Lower leg skin (tissue), 3 donors: Measurements from ENCODE around the gene MBD3L2.

Source experiments
- POLR2A ChIP-seq, 2 donors: fragments of 450-650 bp; IDR thresholded peaks; one replicate each; pipeline ENCODE4 v1.6.1; 2016 to 2017; ENCODE audit warnings: antibody characterized with exemption in 2 of 2, mild to moderate bottlenecking in 1 of 2, moderate library complexity in 1 of 2
- TF ChIP-seq, protein P1 (sequence below), 3 donors: fragments of 450-650 bp; IDR thresholded peaks; one replicate each; pipeline ENCODE4 v1.5.1; 2016; ENCODE audit warnings: antibody characterized with exemption in 3 of 3, mild to moderate bottlenecking in 3 of 3, moderate library complexity in 2 of 3

DNA sequence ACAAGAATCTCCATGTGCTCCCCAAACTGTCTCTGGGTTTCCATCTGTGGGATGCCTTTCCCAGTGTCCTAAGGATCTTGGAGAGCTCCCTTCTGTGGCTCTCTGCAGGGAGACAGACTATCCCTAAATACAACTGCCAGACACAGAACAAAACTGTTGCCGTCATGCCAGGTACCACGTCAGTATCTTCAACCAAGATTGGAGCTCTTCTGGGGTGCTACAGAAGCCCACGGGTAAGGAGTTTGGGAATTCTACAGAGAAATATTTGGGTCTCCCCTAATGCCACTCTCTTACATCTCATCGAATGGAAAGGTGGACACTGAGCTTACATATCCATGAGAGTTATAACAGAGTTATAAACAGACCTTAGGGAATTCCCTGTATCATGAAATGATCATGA lies 14.2 kb downstream of the MBD3L2 start:
- TF ChIP-seq POLR2A (IDR thresholded peaks at IDR 0.05), result no peak
- TF ChIP-seq, protein P1, sequence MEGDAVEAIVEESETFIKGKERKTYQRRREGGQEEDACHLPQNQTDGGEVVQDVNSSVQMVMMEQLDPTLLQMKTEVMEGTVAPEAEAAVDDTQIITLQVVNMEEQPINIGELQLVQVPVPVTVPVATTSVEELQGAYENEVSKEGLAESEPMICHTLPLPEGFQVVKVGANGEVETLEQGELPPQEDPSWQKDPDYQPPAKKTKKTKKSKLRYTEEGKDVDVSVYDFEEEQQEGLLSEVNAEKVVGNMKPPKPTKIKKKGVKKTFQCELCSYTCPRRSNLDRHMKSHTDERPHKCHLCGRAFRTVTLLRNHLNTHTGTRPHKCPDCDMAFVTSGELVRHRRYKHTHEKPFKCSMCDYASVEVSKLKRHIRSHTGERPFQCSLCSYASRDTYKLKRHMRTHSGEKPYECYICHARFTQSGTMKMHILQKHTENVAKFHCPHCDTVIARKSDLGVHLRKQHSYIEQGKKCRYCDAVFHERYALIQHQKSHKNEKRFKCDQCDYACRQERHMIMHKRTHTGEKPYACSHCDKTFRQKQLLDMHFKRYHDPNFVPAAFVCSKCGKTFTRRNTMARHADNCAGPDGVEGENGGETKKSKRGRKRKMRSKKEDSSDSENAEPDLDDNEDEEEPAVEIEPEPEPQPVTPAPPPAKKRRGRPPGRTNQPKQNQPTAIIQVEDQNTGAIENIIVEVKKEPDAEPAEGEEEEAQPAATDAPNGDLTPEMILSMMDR (IDR thresholded peaks at IDR 0.05), result no peak
